AG08395 (cell line): ENCODE data around the gene HOXD11.

ENCODE experiments used
- DNase-seq: peaks from one replicate; pipeline ENCODE4 v3.0.0; 2012; ENCODE audit warnings: mixed read lengths, low spot score

The HOXD11 gene

DNA sequence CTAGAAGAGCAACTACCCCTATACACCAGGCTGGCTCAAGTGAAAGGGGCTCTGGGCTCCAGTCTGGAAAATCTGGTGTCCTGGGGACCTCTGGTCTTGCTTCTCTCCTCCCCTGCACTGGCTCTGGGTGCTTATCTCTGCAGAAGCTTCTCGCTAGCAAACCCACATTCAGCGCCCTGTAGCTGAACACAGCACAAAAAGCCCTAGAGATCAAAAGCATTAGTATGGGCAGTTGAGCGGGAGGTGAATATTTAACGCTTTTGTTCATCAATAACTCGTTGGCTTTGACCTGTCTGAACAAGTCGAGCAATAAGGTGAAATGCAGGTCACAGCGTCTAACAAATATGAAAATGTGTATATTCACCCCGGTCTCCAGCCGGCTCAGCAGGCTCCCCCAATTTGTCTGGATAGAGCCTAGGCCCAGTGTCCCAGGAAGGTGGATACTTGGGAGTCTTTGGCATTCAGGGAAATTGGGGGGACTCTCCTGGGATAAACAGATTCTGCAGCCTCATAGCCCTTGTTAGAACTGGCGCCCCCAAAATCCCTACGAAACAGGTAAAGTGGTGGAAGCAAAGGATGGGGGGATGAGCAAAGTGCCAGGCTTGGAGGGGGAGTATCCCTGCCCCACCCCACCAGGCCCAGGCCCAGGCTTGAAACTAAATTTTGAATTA is 41.8 kb downstream of the HOXD11 start:
- DNase-seq, result no peak

- DNase-seq, result no peak
Measured at GRCh38 chr2:176149481-176149938, 42.4 kb downstream of the HOXD11 start.

DNA sequence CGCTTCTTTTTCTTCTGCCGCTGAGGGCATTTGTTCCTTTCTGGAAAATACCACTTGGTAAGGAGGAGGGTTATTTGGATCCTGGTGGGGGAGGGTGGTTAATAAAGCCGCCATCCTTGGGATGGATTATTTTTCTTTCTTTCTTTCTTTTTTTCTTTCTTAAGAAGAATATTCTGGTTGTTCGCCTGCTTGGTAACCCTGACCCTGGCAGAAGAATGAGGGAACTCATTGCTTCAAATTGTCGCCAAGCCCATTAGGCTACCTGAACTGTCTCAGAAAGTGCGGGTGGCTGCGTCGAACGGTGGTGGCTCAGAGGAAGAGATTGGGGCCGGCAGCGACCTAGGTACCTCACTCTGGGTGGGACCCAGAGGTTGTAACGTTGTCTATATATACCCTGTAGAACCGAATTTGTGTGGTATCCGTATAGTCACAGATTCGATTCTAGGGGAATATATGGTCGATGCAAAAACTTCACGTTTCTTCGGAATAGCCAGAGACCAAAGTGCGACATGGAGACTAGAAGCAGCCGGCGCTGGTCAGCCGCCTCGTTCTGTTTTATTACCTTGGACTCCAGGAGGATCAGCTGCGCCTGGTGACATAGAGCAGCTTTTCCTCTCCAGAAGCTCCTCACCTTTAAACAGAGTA is 43.0 kb downstream of the HOXD11 start:
- no peak for DNase-seq

- DNase-seq, result no peak
Measured at GRCh38 chr2:176150584-176151441, 43.7 kb downstream of the HOXD11 start.

- no peak for DNase-seq
Measured at GRCh38 chr2:176151442-176152287, 44.6 kb downstream of the HOXD11 start, which contains the start of gene HOXD4. HOXD4 (plus strand) TSS chr2:176151550; CDS start chr2:176151634, 84 bp downstream.

DNA sequence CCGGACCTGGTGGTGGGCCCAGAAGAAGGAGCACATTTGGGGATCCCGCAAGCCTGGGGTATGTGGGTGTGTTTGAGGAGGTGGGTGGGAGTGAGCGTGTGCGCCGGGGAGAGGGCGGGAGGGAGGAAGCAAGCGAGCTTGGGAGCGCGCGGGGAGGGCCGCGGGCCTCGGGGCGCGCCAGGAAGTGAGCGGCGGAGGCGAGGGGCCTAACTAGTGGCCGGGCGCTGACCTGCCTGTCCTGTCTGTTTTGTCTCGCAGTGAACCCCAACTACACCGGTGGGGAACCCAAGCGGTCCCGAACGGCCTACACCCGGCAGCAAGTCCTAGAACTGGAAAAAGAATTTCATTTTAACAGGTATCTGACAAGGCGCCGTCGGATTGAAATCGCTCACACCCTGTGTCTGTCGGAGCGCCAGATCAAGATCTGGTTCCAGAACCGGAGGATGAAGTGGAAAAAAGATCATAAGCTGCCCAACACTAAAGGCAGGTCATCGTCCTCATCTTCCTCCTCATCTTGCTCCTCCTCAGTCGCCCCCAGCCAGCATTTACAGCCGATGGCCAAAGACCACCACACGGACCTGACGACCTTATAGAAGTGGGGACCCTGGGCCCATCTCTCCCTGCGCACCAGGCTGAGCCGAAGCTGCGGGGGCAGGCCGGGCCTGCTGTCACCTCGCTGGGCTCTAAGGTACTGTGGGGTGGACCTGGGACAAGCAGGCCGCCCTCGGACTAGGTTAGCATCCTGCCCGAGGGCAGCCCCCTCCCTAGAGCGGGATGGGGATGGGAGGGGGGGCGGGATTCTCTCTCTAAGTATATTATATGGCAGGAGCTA is 45.5 kb downstream of the HOXD11 start:
- DNase-seq, result no peak

GRCh38 chr2:176154576-176155252 is 47.6 kb downstream of the HOXD11 start:
- DNase-seq, result no peak

GRCh38 chr2:176155356-176156044 is 48.4 kb downstream of the HOXD11 start:
- DNase-seq, result no peak

DNA sequence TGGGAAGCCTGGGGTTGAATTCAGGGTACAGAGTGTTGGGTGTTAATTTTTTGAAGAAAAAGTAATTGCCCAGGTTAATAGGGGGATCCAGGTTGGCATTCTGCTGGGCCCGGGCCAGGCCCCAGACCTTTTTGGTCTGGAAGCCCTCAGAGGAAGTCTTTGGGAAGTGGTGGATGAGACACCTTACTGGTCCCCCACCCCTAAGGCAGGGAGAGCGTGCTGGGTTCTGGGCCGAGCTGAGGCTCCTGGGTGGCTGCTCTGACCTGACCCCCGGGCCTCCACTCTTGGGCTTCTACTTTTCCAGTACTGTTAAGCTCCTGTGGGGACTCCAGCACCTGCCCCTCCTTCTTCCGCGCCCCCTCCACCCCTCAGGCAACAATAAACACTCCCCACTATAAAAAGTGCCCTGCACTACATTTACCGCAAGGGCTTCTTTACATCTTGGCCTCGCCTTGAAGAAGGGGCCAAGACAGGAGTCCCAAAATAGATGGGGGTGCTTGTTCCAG is 49.3 kb downstream of the HOXD11 start:
- no peak for DNase-seq

DNA sequence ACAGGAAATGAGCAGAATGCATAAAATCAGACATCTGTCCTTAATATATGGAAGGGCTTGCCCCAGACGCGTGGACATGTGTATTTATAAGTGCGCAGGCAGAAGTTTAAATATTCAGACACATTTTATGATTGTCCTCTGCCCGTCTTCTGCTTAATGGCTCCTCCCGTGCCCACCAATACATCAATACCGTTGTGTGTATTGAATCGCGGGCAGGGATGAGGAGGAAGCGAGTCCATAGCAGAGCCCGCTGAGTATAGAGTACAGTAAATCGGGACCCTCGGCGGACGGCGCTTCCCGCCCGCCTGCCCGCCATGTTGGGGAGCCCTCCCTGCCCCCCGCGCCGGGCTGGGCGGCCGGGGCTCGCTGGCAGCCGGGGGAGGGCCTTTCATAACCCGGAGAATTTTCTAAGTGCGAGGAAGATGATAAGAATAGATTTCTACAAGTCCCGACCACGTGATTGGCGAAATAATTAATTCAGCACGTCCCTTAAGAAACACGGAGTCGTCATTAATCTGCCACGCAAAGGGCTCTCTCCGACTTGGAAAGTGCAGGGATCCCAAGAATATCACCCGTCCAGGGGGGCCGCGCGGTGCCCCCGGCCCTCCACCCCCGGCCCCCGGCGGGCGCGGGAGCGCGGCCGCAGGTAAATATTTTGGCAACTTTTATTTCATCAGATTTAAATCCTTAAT is 49.9 kb downstream of the HOXD11 start, which contains the start of gene HOXD3:
TSS of gene HOXD3 (plus strand) at position 501 of the 692 bp plus-strand sequence. CDS start 11,808 bp downstream, outside the sequence.
- DNase-seq, result peak; percentile 24

- DNase-seq, result peak; percentile 63
Measured at GRCh38 chr2:176157499-176158185, 50.6 kb downstream of the HOXD11 start.

DNA sequence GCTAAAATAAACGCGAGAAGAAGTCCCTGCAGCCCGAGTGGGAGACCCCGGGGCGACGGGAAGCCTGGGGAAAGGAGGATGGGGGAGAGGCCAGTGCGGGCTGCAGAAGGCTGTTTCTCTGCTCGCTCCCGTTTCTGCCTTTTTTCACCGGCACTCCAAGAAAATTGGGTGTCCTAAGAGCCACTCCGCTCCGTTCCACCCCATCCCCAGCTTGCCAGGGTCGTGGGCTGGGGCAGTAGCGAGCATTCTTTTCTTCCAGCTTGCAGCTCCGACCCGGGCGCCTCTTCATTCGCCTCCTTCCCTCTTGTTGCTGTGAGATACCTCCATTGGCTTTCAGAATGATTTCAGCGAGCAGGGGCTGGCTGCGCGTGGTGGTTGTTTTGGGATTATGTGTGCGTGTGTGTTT is 51.1 kb downstream of the HOXD11 start:
- peak; percentile 30 for DNase-seq

DNA sequence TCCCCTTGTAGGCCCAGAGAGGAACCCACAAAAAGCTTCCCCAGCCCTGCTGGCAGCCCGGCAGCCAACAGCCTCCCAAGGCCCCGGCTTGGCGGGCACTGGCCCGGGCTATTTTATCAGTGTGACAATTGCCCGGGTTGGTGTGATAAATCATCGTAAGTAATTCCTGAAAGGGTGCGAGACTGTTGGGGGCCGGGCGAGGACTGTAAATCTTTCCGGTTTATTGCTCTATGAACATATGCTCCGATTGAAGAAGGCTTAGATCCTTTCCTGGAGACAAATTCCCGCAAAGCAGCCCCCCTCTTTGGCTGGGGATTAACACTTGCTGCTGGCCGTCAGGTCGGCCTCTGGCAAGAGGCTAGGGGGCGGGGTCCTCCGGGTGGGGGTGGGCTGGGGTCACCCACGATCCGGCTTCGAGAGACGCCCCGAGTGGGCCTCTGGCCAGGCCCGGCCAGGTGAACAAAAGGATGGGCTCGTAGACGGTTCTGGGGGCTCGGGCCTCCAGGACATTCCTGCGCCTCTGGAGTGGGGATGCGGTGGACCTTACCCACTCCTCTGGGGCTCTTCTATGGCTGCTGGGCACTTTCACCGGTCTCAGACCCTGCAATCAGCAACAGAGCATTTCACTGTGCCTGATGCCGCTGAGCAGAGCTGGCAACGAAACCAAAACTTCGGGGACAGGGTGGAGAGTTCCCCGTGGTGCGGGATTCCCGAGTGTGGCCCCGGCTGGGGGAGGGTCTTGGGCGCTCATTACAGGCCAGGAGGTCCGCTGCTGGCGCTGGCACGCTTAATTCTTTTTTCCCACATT is 52.0 kb downstream of the HOXD11 start:
- no peak for DNase-seq
